ENCODE data around the gene LOXL3.
A peak's percentile ranks its signal among the peaks of the same experiment; 100 is the strongest.
"Not testable (repeated sequence)": the region's sequence is repeated elsewhere in the genome, so short reads cannot be mapped to it uniquely, and the experiment has no call there.

Gene LOXL3

GRCh38 chr2:74486141-74486540, 67.6 kb downstream of the LOXL3 start:
- TF ChIP-seq ZNF677 (tag by site-specific recombination; IDR thresholded peaks at IDR 0.05), result no peak
- TF ChIP-seq KLF1 (tag by site-specific recombination; IDR thresholded peaks at IDR 0.05), result no peak
- no peak for TF ChIP-seq ZNF274 (IDR thresholded peaks at IDR 0.05; ENCODE audit: low read length)
- TF ChIP-seq ZNF274 (tag by site-specific recombination; IDR thresholded peaks at IDR 0.05; ENCODE audit: borderline replicate concordance), result no peak
- no peak for TF ChIP-seq GLIS2 (tag by site-specific recombination; IDR thresholded peaks at IDR 0.05)
- TF ChIP-seq ZNF692 (tag by site-specific recombination; IDR thresholded peaks at IDR 0.05), result no peak
- TF ChIP-seq ZXDB (tag by site-specific recombination; IDR thresholded peaks at IDR 0.05), result no peak
- no peak for TF ChIP-seq ZNF155 (tag by site-specific recombination; IDR thresholded peaks at IDR 0.05)
- no peak overlapping the region for H3K4me3 ChIP-seq (ENCODE audit: low read depth, low read length)
- H3K4me1 ChIP-seq (ENCODE audit: control insufficient read depth, insufficient read depth, low read length), result no peaks in the 10 kb centered on the region
- no peak overlapping the region for H3K27ac ChIP-seq (ENCODE audit: extremely low read depth, low read depth, low read length)
- ChIA-PET CTCF (no interaction called here), POLR2A (no interaction called here)
- peaks cover 17 to 48% of the 10 kb centered on the region in 2 experiments; a peak in 2 of 3 replicates for H3K36me3 ChIP-seq (ENCODE audit: control insufficient read depth in 2 of 2, insufficient read depth in 1 of 2, low read length in 2 of 2)
- H3K9me3 ChIP-seq (ENCODE audit: control insufficient read depth, insufficient read depth, low read depth, low read length), result no peaks in the 10 kb centered on the region

GRCh38 chr2:74483675-74484164, 70.0 kb downstream of the LOXL3 start:
- Histone ChIP-seq H3K4me3 (ENCODE audit: low read depth, low read length) (peak overlapping the region; percentile 92), H3K27ac (ENCODE audit: extremely low read depth, low read depth, low read length) (peak overlapping the region; percentile 74; the same call in 1 of the 2 replicates), H3K36me3 (ENCODE audit: control insufficient read depth in 2 of 2, insufficient read depth in 1 of 2, low read length in 2 of 2) (peaks cover 34 to 49% of the 10 kb centered on the region in 2 experiments)
- TF ChIP-seq ZNF121 (tag by site-specific recombination; IDR thresholded peaks at IDR 0.05), result peak; percentile 95
- H3K4me1 ChIP-seq (ENCODE audit: control insufficient read depth, insufficient read depth, low read length); H3K9me3 ChIP-seq (ENCODE audit: control insufficient read depth, insufficient read depth, low read depth, low read length): not testable (repeated sequence)
- ChIA-PET POLR2A (interaction anchor here (0.6 to 4.0 kb wide), 11 partner anchors 18 to 746 kb away, joined by 3 to 37 read pairs (median 4); partner anchors contain the start of genes AUP1, DQX1, HTRA2 and INO80B), CTCF (interaction anchor here (0.6 to 5.0 kb wide), 17 partner anchors 9 to 135 kb away, joined by 3 to 72 read pairs (median 5); partner anchors contain the start of genes AUP1, HTRA2 and MRPL53)

DNA sequence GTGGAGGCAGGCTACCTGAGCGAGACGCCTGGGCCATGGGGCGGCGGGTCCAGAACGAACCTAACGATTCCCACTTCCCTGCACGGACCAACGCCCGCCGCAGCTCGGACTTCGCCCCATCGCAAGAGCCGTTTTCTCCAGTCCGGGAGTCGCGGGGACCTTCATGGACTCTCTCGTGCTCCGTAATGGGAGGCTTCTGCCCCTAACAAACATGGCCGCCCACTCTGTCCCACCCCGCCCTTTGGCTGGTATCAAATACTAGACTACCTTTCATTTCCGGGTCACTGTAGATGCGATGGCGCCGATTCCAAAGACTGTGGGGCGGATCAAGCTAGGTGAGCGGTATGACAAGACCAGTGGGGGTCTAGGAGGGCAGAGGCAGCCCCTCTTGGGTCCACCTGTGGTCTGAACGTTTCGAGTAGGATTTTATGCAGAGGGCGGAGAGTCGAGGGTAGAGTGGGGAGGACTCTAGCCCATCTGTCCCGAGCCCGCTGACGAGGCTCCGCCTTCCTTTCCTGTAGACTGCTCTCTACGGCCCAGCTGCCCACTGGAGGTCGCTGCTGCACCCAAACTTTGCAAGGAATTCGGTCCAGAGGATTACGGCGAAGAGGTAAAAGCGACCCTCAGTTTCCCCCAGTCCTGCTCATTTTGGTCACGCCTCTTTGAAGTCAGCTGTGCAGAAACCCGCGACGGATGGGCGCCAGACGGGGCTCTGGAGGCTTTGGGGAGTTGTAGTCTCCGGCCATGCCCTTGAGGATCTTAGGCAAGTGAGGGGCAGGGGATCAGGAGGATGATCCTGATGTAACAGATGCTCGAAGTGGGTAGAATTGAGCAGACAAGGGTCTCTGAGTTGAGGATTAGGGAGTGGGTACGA, 70.7 kb downstream of the LOXL3 start, which contains the start of the genes CCDC142 and TTC31:
Gene CCDC142, minus strand, starts transcription at position 198 of the 874 bp plus-strand sequence. Its CDS starts 161 bp downstream, at position 37.
Gene TTC31, plus strand, starts transcription at position 281 of the 874 bp plus-strand sequence. Its CDS starts 15 bp downstream, at position 296.
- ChIA-PET POLR2A (interaction anchor here (1.0 to 4.0 kb wide), 16 partner anchors 11 to 746 kb away, joined by 3 to 37 read pairs (median 4); partner anchors contain the start of genes AUP1, DQX1, HTRA2 and INO80B), CTCF (interaction anchor here (0.7 to 5.0 kb wide), 20 partner anchors 8 to 136 kb away, joined by 3 to 72 read pairs (median 4); partner anchors contain the start of genes AUP1, HTRA2 and MRPL53)
- Histone ChIP-seq H3K36me3 (ENCODE audit: control insufficient read depth in 2 of 2, insufficient read depth in 1 of 2, low read length in 2 of 2) (peaks cover 41 to 47% of the 10 kb centered on the region in 2 experiments), H3K27ac (ENCODE audit: extremely low read depth, low read depth, low read length) (peak within 1 kb of the TSS; percentile 74), H3K4me3 (ENCODE audit: low read depth, low read length) (peak within 1 kb of the TSS; percentile 92), H3K4me1 (ENCODE audit: control insufficient read depth, insufficient read depth, low read length) (no peaks in the 10 kb centered on the region), H3K9me3 (ENCODE audit: control insufficient read depth, insufficient read depth, low read depth, low read length) (no peaks in the 10 kb centered on the region)
- TF ChIP-seq ZNF169 (tag by site-specific recombination; IDR thresholded peaks at IDR 0.05) (no peak), ZNF76 (tag by site-specific recombination; IDR thresholded peaks at IDR 0.05; ENCODE audit: borderline replicate concordance, low read depth) (peak; percentile 74), SETDB1 (IDR thresholded peaks at IDR 0.05; ENCODE audit: insufficient read length, low read length) (no peak), ZBTB10 (tag by site-specific recombination; IDR thresholded peaks at IDR 0.05) (0 out of 2 replicates have a peak, but pooled peaks have one; percentile 34), ZNF660 (tag by site-specific recombination; IDR thresholded peaks at IDR 0.05) (peak; percentile 41; the same call in 1 of the 2 replicates), ZBTB8A (tag by site-specific recombination; IDR thresholded peaks at IDR 0.05) (peak; percentile 78), ZNF311 (tag by site-specific recombination; IDR thresholded peaks at IDR 0.05; ENCODE audit: borderline replicate concordance) (no peak), ZNF654 (tag by site-specific recombination; IDR thresholded peaks at IDR 0.05; ENCODE audit: low read depth) (peak; percentile 71), ZNF335 (tag by site-specific recombination; conservative IDR thresholded peaks at IDR 0.05) (peak; percentile 92), ZSCAN18 (tag by site-specific recombination; IDR thresholded peaks at IDR 0.05) (no peak), ZXDB (tag by site-specific recombination; IDR thresholded peaks at IDR 0.05) (0 out of 2 replicates have a peak, but pooled peaks have one; percentile 58), ZNF10 (tag by site-specific recombination; IDR thresholded peaks at IDR 0.05) (no peak)
- TF ChIP-seq, protein P1, sequence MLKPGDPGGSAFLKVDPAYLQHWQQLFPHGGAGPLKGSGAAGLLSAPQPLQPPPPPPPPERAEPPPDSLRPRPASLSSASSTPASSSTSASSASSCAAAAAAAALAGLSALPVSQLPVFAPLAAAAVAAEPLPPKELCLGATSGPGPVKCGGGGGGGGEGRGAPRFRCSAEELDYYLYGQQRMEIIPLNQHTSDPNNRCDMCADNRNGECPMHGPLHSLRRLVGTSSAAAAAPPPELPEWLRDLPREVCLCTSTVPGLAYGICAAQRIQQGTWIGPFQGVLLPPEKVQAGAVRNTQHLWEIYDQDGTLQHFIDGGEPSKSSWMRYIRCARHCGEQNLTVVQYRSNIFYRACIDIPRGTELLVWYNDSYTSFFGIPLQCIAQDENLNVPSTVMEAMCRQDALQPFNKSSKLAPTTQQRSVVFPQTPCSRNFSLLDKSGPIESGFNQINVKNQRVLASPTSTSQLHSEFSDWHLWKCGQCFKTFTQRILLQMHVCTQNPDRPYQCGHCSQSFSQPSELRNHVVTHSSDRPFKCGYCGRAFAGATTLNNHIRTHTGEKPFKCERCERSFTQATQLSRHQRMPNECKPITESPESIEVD (tag by site-specific recombination; IDR thresholded peaks at IDR 0.05), result no peak
